HG03045 (cell line): Measurements from ENCODE around the gene LINGO4.
"Not testable (repeated sequence)": the region's sequence is repeated elsewhere in the genome, so short reads cannot be mapped to it uniquely, and the experiment has no call there.

Experiments used
- ATAC-seq: cut with Tn5 transposase; IDR thresholded peaks from one replicate; pipeline ENCODE4 v1.9.1; 2021; ENCODE audit warnings: mild to moderate bottlenecking, moderate library complexity; ENCODE audit not compliant: unreplicated experiment

LINGO4 gene

DNA sequence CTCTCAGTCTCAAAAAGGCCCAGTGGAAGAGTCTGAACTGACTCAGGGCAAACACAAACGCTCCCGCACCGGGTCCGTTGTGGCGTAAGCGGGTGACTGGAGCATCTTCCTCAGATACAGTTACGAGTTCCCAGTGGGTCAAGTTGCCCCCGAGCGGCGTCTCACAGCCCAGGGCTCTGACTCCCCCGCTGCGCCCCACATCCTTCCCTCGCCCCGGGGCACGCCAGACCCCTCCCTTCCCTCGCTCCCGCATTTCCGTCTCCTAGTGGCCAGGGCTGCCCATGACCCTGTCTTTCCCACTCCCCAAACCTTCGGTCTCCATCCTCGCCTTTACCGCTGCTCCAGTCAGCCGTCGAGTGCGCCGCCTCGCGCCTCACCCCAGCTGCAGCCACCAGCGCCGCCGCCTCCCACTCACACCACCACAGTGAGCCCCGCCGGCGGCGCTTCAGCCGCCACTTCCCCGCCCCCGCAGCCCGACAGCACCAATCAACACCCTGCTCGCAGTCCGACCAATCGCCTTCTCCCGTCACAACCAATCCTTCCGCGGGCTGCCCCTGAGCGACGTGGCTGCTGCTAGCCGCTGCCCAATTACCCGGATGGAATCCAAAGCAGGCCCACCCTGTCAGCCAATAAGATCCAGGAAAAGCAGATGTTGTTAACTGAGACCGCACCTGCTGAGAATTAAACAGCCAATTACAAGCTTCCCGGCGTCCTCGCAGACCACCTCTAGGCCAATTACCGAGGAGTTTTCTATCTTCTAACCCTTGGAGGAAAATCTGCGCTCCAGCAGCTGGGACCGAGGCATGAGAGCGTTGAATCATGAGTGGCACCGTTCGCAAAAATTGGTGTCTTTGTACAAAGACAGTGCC is 14.9 kb downstream of the LINGO4 start, which contains the start of gene TDRKH:
TSS of gene TDRKH (minus strand) at position 430 of the 869 bp plus-strand sequence. CDS start 7,478 bp downstream, outside the sequence.
- peak; percentile 96 for ATAC-seq

DNA sequence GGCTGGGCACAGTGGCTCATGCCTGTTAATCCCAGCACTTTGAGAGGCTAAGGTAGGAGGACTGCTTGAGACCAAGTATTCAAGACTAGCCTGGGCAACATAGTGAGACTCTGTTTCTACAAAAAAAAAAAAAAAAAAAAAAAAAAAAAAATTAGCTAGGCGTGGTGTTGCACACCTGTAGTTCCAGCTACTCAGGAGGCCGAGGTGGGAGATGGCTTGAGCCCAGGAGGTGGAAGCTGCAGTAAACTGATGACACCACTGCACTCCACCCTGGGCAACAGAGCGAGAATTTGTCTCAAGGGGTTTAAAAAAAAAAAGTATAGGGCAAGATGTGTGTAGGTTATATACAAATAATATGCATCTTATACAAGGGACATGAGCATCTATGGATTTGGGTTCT is 17.5 kb downstream of the LINGO4 start:
- no peak for ATAC-seq

DNA sequence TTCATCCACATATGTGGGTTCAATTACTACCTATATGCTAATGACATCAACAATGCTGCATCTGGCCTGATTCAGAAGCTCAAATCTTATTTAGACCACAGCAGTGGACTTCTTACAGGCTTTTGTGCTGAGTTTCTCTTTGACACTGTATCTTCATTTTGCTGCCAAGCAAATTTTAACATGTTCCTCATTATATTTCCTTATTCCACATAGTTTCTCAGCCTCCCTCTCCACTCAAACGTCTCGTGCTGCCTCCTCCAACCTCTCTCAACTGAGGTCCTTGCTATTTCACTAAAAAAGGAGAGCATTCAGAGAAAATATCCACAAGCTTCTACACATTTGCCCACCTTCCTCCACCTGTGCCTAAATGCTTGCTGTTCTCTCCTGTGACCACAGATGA is 21.4 kb downstream of the LINGO4 start:
- ATAC-seq, result no peak

DNA sequence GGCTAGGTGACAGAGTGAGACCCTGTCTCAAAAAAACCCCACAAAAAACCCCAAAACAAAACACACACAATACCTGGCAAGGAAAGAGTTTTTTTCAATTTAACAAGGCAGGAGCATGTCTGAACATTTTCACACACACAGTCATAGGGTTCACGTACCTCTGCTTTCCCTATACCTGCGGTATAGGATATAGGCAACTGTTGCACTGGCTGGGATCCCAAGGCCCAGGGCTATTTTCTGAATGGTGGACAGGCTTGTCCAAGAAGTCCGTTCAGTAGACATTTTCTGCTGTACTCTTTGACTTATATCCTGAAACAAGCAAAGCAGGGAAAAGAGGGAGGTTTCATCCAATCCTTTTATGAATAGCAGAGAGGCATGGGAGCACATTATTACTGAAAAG is 22.5 kb downstream of the LINGO4 start:
- ATAC-seq, result no peak

DNA sequence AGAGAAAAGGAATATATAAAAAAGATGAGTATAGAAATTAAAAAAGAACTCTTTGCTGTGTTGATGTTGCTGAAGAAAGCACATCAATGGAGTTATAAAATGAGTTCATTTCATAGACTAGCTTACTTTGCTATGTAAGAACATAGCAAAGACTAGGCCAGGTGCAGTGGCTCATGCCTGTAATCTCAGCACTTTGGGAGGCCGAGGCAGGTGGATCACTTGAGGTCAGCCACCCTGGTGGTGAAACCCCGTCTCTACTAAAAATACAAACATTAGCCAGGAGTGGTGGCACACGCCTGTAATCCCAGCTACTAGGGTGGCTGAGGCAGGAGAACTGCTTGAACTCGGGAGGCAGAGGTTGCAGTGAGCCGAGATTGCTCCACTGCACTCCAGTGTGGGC is 23.2 kb downstream of the LINGO4 start:
- not testable (repeated sequence) for ATAC-seq

DNA sequence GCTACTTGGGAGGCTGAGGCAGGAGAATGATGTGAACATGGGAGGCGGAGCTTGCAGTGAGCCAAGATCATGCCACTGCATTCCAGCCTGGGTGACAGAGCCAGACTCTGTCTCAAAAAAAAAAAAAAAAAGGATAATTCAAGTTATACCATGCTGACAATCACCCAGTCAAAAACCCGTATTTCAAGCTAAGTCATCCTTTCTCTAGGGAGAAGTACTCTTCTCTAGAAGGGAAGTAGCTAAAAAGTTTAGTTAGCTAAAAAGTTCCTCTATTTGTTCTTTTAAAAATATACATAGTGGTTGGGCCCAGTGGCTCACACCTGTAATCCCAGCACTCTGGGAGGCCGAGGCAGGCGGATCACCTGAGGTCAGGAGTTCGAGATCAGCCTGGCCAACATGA is 24.5 kb downstream of the LINGO4 start:
- not testable (repeated sequence) for ATAC-seq

DNA sequence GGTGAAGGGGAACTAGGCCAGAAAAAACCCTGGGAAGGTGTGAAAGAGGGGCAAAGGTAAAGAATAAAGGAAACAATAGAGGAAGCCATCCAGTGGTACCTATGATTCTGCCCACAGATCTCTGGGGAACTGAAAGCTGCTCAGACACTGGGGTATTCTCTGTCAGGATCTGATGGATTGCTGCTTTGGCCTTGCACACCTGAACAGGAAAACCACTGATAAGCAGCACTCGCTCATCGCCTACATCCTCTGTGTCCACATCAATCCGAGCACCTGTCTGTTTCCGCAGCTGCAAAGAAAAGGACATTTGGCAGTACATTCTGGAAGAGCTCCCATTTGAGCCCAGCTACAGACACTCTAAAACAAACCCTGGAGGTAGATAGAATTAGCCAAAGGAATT is 25.4 kb downstream of the LINGO4 start:
- no peak for ATAC-seq

DNA sequence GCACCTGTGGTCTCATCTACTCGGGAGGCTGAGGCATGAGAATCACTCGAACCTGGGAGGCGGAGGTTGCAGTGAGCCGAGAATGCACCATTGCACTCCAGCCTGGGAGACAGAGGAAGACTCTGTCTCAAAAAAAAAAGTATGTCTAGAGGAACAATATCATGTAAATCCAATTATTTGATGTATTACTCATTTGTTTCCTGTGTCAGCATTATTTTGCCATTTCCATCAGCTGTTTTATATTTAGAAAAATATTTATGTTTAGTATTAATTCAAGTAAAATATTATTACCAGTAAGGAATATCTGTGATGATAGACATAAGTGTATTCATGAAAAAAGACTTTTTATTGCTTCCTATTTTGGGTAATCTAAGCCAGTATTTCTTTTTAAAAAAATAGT is 27.9 kb downstream of the LINGO4 start:
- no peak for ATAC-seq

DNA sequence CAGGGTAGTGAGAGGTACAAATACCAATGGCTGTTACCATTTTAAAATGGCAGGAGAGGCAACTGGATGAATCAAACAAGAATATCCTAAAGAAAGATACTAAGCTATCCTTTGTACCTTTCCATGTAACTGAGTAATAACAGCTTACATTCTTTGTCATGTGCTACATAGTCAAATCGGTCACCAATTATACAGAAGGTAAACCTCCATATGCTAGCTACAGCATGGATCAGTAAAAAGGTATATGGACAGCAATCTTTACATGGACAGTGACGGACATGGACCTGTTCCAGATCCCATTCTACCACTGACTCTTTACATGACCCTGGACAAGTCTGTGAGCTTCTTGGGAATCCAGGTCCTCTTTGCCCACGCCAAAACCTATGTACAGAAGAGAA is 28.6 kb downstream of the LINGO4 start:
- ATAC-seq, result no peak

DNA sequence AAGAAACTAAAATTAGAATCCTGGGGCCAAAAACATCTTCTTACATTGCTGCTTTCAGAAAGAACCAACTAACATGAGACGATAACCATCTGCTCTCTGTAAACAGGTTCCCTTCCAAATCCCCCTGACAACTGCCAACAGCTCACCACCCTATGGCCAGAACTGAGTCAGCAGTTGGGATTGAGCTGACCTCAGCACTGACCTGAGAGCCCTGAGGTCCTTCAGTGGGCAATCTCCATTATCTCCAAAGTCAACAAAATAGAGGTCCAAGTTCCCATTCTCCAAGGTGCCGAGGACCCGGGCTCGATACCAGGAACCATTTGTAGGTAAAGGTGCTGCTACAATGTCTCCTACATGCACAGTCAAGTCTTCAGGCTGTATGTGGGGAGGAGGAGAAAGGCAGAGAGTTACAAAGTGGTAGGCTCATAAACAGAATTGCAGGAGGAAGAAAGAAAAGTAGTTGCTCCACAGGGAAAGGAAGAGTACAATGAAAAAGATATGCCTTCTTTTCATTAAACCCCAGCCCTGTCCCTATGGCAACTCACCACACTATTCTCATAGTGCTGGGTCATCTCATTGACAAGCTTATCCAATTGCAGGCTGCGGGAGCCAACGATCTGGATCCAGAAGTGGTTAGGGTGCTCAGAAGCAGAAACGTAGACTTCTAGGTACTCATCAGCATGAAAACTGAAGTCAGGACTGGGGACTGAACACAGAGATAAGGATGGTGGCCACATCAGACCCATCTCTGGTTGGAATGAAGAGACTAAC is 29.1 kb downstream of the LINGO4 start:
- ATAC-seq, result no peak

DNA sequence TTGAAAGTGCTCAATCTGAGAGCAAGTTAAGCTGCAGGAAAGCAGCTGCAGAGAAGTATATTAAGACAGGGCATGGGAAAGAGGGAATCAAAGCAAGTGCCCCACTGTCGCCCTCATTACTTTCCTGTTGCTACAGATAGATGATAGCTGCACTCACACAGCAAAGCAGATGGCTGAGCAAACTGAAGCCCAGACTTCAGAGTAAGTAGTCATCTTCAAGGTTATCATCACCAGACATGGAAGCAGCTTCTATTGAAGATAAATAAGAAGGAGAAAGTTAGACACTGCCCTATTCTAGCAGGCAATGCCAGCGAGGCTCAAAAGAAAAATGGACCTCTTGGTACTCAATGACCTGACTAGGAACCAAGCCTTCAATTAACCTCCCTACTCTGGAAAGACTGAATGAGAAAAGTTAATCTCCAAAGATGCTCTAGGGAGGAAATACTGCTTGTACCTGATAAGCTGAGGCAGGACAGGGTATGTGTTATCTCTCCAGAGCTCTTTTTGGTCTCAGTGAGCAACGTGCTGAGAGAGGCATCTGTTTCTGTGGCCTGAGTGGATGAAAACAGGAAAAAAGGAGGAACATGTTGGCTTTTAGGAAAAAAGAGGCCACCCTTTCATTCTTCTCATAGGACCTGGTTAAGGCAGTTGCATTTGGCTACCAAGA is 30.8 kb downstream of the LINGO4 start:
- ATAC-seq, result no peak

DNA sequence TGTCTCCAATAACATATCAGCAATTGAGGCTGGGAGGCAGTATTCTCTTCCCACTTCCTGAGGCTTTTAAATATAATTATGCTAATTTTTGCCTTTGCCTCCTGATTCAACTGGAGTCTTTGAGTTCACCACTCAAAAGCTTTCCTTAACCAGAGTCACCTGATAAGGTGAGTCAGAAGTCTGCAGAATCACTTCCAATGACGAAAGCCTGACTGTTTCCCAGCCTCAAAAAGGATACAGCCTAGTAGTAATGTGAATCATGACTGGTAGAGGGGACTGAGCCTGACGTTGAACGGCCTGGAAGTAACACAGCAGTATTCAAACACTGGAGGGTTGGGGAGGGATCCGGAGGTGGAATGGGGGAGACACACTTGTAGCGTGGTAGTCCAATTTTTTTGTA is 31.5 kb downstream of the LINGO4 start:
- ATAC-seq, result no peak

DNA sequence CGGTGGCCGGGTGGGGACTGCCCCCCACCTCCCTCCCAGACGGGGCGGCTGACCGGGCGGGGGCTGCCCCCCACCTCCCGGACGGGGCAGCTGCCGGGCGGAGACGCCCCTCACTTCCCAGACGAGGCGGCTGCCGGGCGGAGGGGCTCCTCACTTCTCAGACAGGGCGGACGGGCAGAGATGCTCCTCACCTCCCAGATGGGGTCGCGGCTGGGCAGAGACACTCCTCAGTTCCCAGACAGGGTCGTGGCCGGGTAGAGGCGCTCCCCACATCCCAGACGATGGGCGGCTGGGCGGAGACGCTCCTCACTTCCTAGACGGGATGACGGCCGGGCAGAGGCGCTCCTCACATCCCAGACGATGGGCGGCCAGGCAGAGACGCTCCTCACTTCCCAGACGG is 35.9 kb downstream of the LINGO4 start:
- ATAC-seq, result not testable (repeated sequence)

DNA sequence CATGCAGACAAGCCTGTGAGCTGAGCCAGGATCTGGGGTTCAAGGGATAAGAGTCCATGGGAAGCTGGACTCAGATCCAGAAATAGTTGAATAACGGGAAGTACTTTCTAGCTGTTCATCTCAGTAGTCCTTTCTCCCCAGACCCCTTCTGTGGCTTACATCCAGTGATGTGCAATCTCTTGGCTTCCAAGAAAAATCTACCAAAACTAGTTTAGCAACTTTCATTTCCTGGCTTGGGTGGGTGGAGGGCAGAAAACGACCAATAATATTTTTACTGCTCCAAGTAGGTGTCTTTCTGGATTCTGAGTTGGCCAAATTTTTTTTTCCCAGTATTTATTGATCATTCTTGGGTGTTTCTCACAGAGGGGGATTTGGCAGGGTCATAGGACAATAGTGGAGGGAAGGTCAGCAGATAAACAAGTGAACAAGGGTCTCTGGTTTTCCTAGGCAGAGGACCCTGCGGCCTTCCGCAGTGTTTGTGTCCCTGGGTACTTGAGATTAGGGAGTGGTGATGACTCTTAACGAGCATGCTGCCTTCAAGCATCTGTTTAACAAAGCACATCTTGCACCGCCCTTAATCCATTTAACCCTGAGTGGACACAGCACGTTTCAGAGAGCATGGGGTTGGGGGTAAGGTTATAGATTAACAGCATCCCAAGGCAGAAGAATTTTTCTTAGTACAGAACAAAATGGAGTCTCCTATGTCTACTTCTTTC is 36.7 kb downstream of the LINGO4 start:
- not testable (repeated sequence) for ATAC-seq

DNA sequence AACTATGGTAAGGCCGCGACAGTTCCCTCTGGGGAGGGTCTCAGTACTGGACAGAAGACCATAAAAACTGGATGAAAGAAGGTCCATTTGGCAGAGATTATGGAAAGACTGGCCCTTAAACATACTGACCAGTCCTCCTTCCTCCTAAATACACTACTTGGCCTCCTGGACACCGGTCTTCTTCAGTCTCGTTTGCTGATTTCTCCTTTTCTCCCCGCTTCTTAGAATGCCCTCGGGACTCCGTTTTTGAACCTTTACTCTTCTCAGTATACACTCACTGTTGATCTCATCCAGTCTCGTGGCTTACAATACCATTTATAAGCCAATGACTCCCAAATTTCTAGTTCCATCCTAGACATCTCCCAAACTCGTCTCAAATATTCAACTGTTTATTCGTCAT is 41.2 kb downstream of the LINGO4 start:
- no peak for ATAC-seq

DNA sequence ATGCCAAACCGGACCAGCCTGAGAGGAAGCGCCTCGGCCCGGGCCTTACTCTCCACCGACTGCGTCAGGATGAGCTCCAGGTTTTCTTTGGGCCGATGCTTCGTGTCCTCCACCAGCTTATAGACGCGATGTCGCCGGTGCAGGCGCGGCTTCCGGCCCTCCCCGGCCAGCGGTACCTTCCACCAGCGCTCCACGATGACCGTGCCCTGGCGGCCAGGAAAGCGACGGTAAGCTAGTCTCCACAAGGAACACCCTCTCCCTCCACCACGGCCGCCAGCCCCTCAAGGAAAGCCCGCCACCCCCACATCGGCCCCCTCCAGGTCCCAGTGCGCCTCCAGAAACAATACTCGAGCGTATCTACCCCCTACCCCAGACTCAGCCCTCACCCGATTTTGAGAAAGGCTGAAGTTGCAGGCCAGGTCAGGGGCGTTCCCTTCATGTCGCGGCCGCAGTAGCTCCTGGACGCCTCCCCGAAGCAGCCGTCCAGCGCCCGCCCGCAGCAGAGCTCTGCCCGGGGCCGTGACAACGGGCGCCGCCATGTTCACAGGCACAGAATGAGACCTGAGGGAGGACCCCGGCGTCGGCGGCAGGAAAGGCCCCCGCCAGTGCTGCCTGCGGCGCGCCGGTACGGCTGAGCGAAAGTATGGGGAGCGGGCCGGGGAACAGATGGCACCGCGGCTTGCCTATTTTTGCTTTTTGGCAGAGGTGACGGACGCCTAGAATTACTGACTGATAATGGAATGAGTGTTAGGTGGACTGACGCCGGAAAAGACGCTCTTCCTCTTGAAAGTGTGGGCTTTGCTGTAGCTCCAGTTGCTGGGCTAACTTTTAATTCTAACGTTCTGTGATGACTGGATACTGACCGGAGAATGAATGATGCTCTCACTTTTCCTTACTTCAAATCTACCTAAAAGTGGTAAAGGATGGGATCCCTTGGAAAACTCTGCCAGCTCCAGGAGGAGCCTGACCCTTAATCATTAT is 42.0 kb downstream of the LINGO4 start, which contains the start of gene MRPL9:
TSS of gene MRPL9 (minus strand) at position 556 of the 981 bp plus-strand sequence. CDS start at position 539, 17 bp downstream.
- ATAC-seq, result peak; percentile 93

DNA sequence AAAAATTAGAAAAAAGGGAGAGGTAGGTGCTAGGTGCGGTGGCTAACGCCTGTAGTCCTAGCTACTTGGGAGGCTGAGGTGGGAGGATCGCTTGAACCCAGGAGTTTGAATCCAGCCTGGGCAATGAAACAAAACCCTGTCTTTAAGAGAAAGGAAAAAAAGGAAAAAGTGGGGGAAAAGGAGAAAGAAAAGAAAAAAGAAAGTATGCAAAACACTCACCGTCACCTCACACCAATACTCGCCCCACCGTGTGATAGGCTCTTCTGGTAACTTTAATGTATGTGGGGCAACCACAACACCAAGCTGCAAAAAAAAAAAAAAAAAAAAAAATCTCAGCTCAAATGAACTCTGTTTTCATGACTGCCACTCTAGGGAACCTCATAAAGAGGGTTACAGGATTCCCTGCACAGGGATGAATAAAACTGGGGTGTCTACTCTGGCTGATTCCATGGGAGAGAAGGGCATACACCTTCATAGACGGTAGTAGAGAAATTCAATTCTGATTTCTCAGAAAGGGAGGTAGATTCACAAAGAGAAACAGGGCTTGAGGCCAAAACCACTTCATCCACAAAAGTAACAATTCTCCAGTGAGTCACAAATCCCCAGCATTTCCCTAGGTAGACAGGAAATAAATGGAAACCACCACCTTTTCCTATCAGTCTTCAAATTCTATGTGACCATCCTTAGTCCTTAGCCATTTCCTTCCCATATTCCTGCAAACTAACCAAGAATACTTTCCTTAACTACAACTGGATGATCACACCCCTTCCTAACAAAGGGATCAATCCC is 44.4 kb downstream of the LINGO4 start:
- ATAC-seq, result no peak

DNA sequence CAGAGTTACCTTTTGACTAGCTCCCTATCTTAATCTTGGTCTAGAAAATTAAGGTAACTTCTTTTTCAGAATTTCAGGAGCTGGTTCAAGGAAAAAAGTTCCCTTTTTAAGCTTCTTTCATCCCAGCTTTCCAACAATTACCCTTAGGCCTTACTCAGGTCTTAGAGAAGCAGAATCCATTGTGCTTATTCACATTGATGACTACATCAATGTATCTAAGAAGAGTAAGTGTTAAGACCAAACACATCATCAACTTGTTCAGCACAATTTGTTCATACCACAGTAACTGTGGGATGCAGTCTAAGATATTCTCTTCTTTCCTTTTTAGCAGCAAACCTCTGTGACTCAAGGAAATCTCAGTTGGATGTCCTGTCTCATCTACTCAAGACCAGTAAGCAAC is 46.0 kb downstream of the LINGO4 start:
- no peak for ATAC-seq

DNA sequence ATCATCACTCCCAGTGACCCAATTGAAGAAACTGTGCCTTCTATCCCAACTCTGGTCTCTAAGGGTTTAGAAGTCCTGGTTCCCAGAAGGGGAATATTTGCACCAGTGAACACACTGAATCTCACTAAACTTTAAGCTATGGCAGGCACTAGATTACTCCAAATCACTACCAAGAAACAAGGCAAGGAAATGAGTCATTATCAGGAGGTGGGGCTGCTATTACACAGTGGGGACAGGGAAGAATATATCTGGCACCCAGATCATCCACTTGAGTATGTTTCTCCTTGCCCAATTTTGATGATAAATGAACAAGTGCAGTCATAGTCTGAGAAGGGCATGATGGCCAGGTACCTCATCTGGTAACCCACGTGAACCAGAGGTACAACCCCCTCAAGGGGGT is 48.9 kb downstream of the LINGO4 start:
- no peak for ATAC-seq
